HFF-Myc (cell line): ENCODE data around the gene OR4D9.

ENCODE experiments used
- DNase-seq: peaks from one replicate; pipeline ENCODE4 v3.0.0-alpha.2; 2011; ENCODE audit warnings: low read depth; ENCODE audit errors: extremely low read depth
- H3K4me3 ChIP-seq: replicated peaks from 2 replicates; pipeline ENCODE4 v1.5.1; 2011; ENCODE audit warnings: low read depth, mild to moderate bottlenecking, control low read depth, low read length
- TF ChIP-seq, protein P1 (sequence below): IDR thresholded peaks from 2 replicates; pipeline ENCODE4 v1.5.1; 2012; ENCODE audit warnings: mild to moderate bottlenecking, low read depth, low read length, control low read depth; ENCODE audit errors: missing control alignments

The OR4D9 gene

DNA sequence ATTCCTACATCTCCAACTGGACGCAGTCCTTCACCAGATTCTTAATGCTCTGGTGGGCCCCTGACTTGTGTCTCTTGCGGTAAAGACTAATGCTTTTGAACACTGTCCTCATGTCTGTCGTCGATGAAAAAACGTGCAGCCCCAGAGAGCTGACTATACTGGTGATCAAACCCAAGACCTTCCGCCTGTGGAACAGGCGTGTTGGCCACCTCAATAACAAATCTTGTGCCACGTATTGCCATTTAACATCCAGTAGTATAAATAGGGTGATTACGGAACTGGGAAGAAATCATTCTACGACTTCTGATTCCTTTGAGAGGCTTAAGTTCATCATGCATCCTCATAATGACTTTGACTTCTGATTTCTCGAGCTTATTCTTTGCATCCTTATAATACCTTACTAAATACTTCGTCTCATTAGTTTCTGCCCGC lies 45.6 kb downstream of the OR4D9 start:
- TF ChIP-seq, protein P1, sequence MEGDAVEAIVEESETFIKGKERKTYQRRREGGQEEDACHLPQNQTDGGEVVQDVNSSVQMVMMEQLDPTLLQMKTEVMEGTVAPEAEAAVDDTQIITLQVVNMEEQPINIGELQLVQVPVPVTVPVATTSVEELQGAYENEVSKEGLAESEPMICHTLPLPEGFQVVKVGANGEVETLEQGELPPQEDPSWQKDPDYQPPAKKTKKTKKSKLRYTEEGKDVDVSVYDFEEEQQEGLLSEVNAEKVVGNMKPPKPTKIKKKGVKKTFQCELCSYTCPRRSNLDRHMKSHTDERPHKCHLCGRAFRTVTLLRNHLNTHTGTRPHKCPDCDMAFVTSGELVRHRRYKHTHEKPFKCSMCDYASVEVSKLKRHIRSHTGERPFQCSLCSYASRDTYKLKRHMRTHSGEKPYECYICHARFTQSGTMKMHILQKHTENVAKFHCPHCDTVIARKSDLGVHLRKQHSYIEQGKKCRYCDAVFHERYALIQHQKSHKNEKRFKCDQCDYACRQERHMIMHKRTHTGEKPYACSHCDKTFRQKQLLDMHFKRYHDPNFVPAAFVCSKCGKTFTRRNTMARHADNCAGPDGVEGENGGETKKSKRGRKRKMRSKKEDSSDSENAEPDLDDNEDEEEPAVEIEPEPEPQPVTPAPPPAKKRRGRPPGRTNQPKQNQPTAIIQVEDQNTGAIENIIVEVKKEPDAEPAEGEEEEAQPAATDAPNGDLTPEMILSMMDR: no peak
- peak overlapping the region; percentile 56 for H3K4me3 ChIP-seq
- DNase-seq: no peak

DNA sequence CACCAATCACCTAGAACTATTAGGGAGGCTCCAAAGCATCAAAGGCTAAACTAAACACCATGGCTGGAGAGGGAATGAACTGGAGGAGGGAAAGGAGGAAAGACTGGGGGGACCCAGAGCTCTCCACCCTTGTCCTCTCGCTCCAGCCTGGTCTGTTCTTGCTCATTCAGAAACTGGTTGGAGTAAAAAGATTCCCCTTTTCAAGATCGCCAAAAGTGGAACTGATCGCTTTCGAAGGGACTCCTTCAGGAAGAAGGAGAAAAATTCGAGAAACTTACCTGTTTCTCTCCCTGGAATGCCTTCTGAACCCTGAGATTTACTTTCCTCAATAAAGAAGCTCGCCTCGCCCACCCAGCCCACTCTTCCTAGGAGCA lies 46.9 kb downstream of the OR4D9 start:
- TF ChIP-seq, protein P1: no peak
- no peak for DNase-seq
- H3K4me3 ChIP-seq: peak overlapping the region; percentile 15

GRCh38 chr11:59559886-59560285 lies 48.5 kb downstream of the OR4D9 start:
- TF ChIP-seq, protein P1: no peak
- H3K4me3 ChIP-seq: peak overlapping the region; percentile 90; the same call in 1 of the 2 replicates
- DNase-seq: no peak

DNA sequence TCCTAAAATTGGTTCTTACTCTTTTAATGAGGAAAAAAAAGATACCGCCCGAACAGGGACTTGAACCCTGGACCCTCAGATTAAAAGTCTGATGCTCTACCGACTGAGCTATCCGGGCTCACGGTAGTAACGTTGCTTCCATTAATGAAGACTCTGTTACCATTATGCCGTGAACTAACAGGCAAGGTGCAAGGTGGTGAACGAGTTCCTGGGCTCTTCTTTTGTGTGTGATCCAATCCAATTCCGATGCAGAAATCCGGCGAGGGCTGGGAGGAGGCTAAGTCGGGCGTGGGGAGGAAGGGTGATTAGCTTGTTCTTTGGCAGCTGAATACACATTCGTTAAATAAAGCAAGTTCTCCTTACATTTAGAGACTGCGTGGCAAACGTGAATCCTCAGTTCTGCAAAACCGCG lies 49.0 kb downstream of the OR4D9 start:
- TF ChIP-seq, protein P1: no peak
- H3K4me3 ChIP-seq: peak overlapping the region; percentile 90
- peak; percentile 46 for DNase-seq

- TF ChIP-seq, protein P1: no peak
- peak overlapping the region; percentile 90 for H3K4me3 ChIP-seq
- DNase-seq: peak; percentile 64
Observed at GRCh38 chr11:59560702-59561473, 49.5 kb downstream of the OR4D9 start.

- DNase-seq: no peak
- no peak overlapping the region for H3K4me3 ChIP-seq
- TF ChIP-seq, protein P1: no peak
Observed at GRCh38 chr11:59562292-59562691, 51.0 kb downstream of the OR4D9 start.
